Measurements from ENCODE around the gene SMAGP. TPM values are rescaled to one million over a fixed set of nuclear protein-coding genes. Genes with fewer than 3 reads are reported as not detected.
"Not testable (repeated sequence)": the region's sequence is repeated elsewhere in the genome, so short reads cannot be mapped to it uniquely, and the experiment has no call there.

SMAGP gene
- total RNA-seq, 1 donor from 2014 or later, result 12.3 TPM

- DNase-seq (ENCODE audit: low read depth, low spot score), result no peak
Measured at GRCh38 chr12:51225771-51226170, 44.4 kb downstream of the SMAGP start.

GRCh38 chr12:51225234-51225633 lies 45.0 kb downstream of the SMAGP start:
- DNase-seq (ENCODE audit: low read depth, low spot score), result no peak

- DNase-seq (ENCODE audit: low read depth, low spot score), result no peak
Measured at GRCh38 chr12:51224625-51225024, 45.6 kb downstream of the SMAGP start.

- DNase-seq (ENCODE audit: low read depth, low spot score), result no peak
Measured at GRCh38 chr12:51222461-51222860, 47.8 kb downstream of the SMAGP start.

GRCh38 chr12:51219857-51220256 lies 50.4 kb downstream of the SMAGP start:
- not testable (repeated sequence) for DNase-seq (ENCODE audit: low read depth, low spot score)

- no peak for DNase-seq (ENCODE audit: low read depth, low spot score)
Measured at GRCh38 chr12:51219322-51219721, 50.9 kb downstream of the SMAGP start.

- DNase-seq (ENCODE audit: low read depth, low spot score), result no peak
Measured at GRCh38 chr12:51218607-51219161, 51.5 kb downstream of the SMAGP start.

- DNase-seq (ENCODE audit: low read depth, low spot score), result peak; percentile 49
Measured at GRCh38 chr12:51217968-51218606, 52.1 kb downstream of the SMAGP start, which contains the start of gene POU6F1. Gene POU6F1, minus strand, starts transcription at chr12:51218062. Its CDS starts 11,226 bp downstream, at chr12:51206836.

GRCh38 chr12:51217133-51217967 lies 52.9 kb downstream of the SMAGP start:
- no peak for DNase-seq (ENCODE audit: low read depth, low spot score)

GRCh38 chr12:51216642-51217041 lies 53.6 kb downstream of the SMAGP start:
- DNase-seq (ENCODE audit: low read depth, low spot score), result no peak

GRCh38 chr12:51214895-51215294 lies 55.3 kb downstream of the SMAGP start:
- no peak for DNase-seq (ENCODE audit: low read depth, low spot score)

- no peak for DNase-seq (ENCODE audit: low read depth, low spot score)
Measured at GRCh38 chr12:51210690-51211395, 59.4 kb downstream of the SMAGP start.

GRCh38 chr12:51209259-51209658 lies 61.0 kb downstream of the SMAGP start:
- no peak for DNase-seq (ENCODE audit: low read depth, low spot score)

GRCh38 chr12:51208016-51208660 lies 62.1 kb downstream of the SMAGP start:
- DNase-seq (ENCODE audit: low read depth, low spot score), result no peak

GRCh38 chr12:51205350-51205749 lies 64.9 kb downstream of the SMAGP start:
- no peak for DNase-seq (ENCODE audit: low read depth, low spot score)

GRCh38 chr12:51202718-51203117 lies 67.5 kb downstream of the SMAGP start:
- DNase-seq (ENCODE audit: low read depth, low spot score), result no peak

GRCh38 chr12:51200806-51201205 lies 69.4 kb downstream of the SMAGP start:
- no peak for DNase-seq (ENCODE audit: low read depth, low spot score)

- no peak for DNase-seq (ENCODE audit: low read depth, low spot score)
Measured at GRCh38 chr12:51200156-51200555, 70.1 kb downstream of the SMAGP start.

- DNase-seq (ENCODE audit: low read depth, low spot score), result no peak
Measured at GRCh38 chr12:51199366-51199945, 70.8 kb downstream of the SMAGP start.

- no peak for DNase-seq (ENCODE audit: low read depth, low spot score)
Measured at GRCh38 chr12:51198568-51199365, 71.4 kb downstream of the SMAGP start.
